GM23248 (cell line): ENCODE results near the gene PRSS50.

Experiments
- EZH2 ChIP-seq: fragments of 200-600 bp; sonication (generic); IDR thresholded peaks from 2 replicates; pipeline ENCODE4 v1.6.1; 2018; ENCODE audit warnings: antibody characterized with exemption, mild to moderate bottlenecking; ENCODE audit not compliant: insufficient read depth, poor library complexity, severe bottlenecking
- EZH2phosphoT487 ChIP-seq: fragments of 200-600 bp; sonication (generic); IDR thresholded peaks from 2 replicates; pipeline ENCODE4 v1.6.1; 2018; ENCODE audit warnings: antibody characterized with exemption, moderate library complexity, mild to moderate bottlenecking, low read depth; ENCODE audit not compliant: insufficient read depth

GRCh38 chr3:46676601-46677410 is 40.9 kb downstream of the PRSS50 start:
- no peak for TF ChIP-seq EZH2
- TF ChIP-seq EZH2phosphoT487, result no peak
